GM19372 (cell line): ENCODE results near the gene SPI1.
"Not testable (repeated sequence)": the region's sequence is repeated elsewhere in the genome, so short reads cannot be mapped to it uniquely, and the experiment has no call there.

Experiments used
- ATAC-seq: cut with Tn5 transposase; IDR thresholded peaks from one replicate; pipeline ENCODE4 v1.9.1; 2021; ENCODE audit warnings: mild to moderate bottlenecking, low read depth, moderate library complexity; ENCODE audit not compliant: unreplicated experiment

The SPI1 gene

GRCh38 chr11:47342854-47343253 lies 35.5 kb downstream of the SPI1 start:
- no peak for ATAC-seq

GRCh38 chr11:47342036-47342803 lies 36.1 kb downstream of the SPI1 start:
- ATAC-seq: no peak

- ATAC-seq: no peak
Observed at GRCh38 chr11:47340980-47341775, 37.2 kb downstream of the SPI1 start.

- no peak for ATAC-seq
Observed at GRCh38 chr11:47340010-47340409, 38.3 kb downstream of the SPI1 start.

GRCh38 chr11:47338396-47339241 lies 39.7 kb downstream of the SPI1 start:
- no peak for ATAC-seq

- ATAC-seq: no peak
Observed at GRCh38 chr11:47337229-47337924, 41.0 kb downstream of the SPI1 start.

GRCh38 chr11:47336595-47336994 lies 41.8 kb downstream of the SPI1 start:
- ATAC-seq: no peak

GRCh38 chr11:47335733-47336132 lies 42.6 kb downstream of the SPI1 start:
- no peak for ATAC-seq

- not testable (repeated sequence) for ATAC-seq
Observed at GRCh38 chr11:47334699-47335411, 43.5 kb downstream of the SPI1 start.

GRCh38 chr11:47333886-47334443 lies 44.4 kb downstream of the SPI1 start:
- no peak for ATAC-seq

GRCh38 chr11:47333526-47333845 lies 44.9 kb downstream of the SPI1 start:
- no peak for ATAC-seq

- ATAC-seq: no peak
Observed at GRCh38 chr11:47332791-47333525, 45.4 kb downstream of the SPI1 start.

- ATAC-seq: no peak
Observed at GRCh38 chr11:47332303-47332711, 46.0 kb downstream of the SPI1 start.

- ATAC-seq: no peak
Observed at GRCh38 chr11:47331454-47332302, 46.7 kb downstream of the SPI1 start.

GRCh38 chr11:47329987-47330931 lies 48.1 kb downstream of the SPI1 start:
- no peak for ATAC-seq

GRCh38 chr11:47329431-47329986 lies 48.8 kb downstream of the SPI1 start:
- ATAC-seq: no peak
